Motor neuron (in vitro differentiated cells): ENCODE measurements around the gene DGCR6L. TPM values are rescaled to one million over a fixed set of nuclear protein-coding genes. Genes with fewer than 3 reads are reported as not detected.
A peak's percentile ranks its signal among the peaks of the same experiment; 100 is the strongest.

Experiments used
- ATAC-seq, 8 experiments: fragments of 200-7000 bp; cut with Tn5 transposase; replicated peaks in 6 of 8; 2 replicates each; pipeline ENCODE4 v1.8.0; 2021; ENCODE audit warnings: mild to moderate bottlenecking in 8 of 8, moderate library complexity in 8 of 8
- H3K27ac ChIP-seq, 2 donors: fragments of 250-450 bp; sonication (Bioruptor Pico); 2 replicates each; pipeline ENCODE4 v1.9.0; 2021; ENCODE audit warnings: antibody characterized with exemption in 2 of 2, mild to moderate bottlenecking in 2 of 2, moderate library complexity in 1 of 2
- H3K4me1 ChIP-seq, 2 donors: fragments of 250-450 bp; sonication (Bioruptor Pico); replicated peaks in 1 of 2; 2 replicates each; pipeline ENCODE4 v1.6.1; 2021; ENCODE audit warnings: antibody characterized with exemption in 2 of 2, mild to moderate bottlenecking in 2 of 2, moderate library complexity in 1 of 2
- H3K4me3 ChIP-seq, 5 donors: fragments of 250-450 bp; sonication (Bioruptor Pico); 2 replicates each; pipeline ENCODE4 v1.9.0; 2021; ENCODE audit warnings: antibody characterized with exemption in 5 of 5, mild to moderate bottlenecking in 5 of 5, moderate library complexity in 4 of 5
- WGBS, 10 experiments: fragments of 450-650 bp; shearing (Covaris generic); methylation state at CpG; one replicate each; pipeline ENCODE4 v1.0.0; 2022; 5-methylcytosine and 5-hydroxymethylcytosine counted together
- in situ Hi-C, 9 experiments: fragments of 400-800 bp; cut with MboI; loops; one replicate each; pipeline ENCODE4 v1.15.0; 2021; ENCODE audit warnings: low sequenced_read_pairs in 9 of 9, low pct_unique_long_range_greater_than_20kb in 2 of 9; ENCODE audit not compliant: unreplicated experiment in 9 of 9
- total RNA-seq, 8 experiments: library from RNA; unstranded; fragments of 300-600 nt; gene quantifications; 2 replicates each; pipeline versions ENCODE4 v1.2.3 to v1.2.4, GENCODE V29; 2022

Gene DGCR6L
- total RNA-seq, 8 experiments from 2014 or later = 31.4 to 62.4 (median 41.0) TPM

DNA sequence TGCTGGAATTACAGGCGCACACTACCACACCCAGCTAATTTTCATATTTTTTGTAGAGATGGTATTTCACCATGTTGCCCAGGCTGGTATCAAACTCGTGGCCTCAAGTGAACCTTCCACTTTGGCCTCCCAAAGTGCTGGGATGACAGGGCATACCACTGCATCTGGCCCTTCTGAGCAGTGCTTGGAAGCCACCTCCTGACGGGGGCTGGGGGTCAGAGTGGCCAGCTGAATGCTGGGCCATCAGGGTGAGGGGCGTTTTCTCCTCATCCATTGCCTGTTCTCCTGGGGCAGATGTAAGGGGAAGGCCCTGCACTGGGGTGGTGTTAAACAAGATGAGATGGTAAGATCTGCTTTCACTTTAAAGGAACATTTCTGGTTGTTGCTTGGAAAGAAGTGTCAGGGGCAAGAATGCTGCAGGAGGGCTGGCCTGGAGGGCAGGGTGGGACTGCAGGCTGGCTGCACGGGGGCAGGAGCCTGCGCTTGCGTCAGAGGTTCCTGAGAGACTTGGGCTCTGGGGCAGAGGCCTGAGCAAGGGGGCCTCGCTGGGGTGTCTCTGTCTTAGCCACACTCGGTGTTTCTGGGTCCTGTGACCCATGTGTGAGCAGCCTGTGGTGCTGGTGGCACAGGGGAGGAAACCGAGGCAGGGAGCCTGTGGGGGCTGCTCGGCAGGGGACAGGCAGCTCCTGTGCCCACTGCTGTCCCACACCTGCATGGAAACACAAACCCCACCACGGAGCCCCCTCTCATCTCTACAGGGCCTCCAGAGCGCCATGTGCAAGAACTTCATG is 17.2 kb downstream of the DGCR6L start:
- H3K27ac ChIP-seq = no peak overlapping the region
- H3K4me3 ChIP-seq = no peak overlapping the region
- WGBS, 10 experiments = 20 to 87% (median 69%) methylated on average over 1 to 8 of the region's 13 CpGs; no CpG with 5 or more reads in 2 of the 10 experiments
- ATAC-seq = no peak
- in situ Hi-C loops = no loop called here
- H3K4me1 ChIP-seq = peaks cover 3% of the 10 kb centered on the region in 2 donors

DNA sequence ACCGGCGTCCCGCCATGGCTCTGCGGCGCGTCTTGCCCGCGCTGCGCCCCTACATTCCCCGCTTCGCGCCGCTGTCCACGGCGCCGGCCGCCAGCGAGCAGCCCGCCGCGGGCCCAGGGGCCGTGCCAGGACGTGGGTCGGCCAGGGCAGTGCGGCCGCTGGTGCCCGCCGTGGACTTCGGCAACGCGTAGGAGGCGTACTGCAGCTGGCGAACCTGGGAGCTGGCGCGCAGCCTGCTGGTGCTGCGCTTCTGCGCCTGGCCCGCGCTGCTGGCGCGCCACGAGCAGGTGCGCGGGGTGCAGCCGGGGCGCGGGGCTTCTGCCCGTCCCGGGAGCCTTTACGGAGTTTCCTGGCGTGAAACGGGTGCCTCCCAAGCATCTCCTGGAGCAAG is 20.1 kb downstream of the DGCR6L start:
- Histone ChIP-seq H3K27ac (no peak overlapping the region), H3K4me3 (peak overlapping the region; percentile 33 to 50 (median 46)), H3K4me1 (peaks cover 3% of the 10 kb centered on the region in 2 donors)
- 0 to 2% (median 0%) methylated on average over 1 to 24 of the region's 52 CpGs; no CpG with 5 or more reads in 7 of the 10 experiments for WGBS, 10 experiments
- in situ Hi-C loops = loop anchor here in 3 of 9 experiments (10.0 to 25.0 kb wide), 2 partner anchors 137 to 145 kb away; partner anchors contain the start of gene CCDC188 (in 3 of the 3)
- peak in 5 of 8 experiments; percentile 10 to 49 (median 44) for ATAC-seq

DNA sequence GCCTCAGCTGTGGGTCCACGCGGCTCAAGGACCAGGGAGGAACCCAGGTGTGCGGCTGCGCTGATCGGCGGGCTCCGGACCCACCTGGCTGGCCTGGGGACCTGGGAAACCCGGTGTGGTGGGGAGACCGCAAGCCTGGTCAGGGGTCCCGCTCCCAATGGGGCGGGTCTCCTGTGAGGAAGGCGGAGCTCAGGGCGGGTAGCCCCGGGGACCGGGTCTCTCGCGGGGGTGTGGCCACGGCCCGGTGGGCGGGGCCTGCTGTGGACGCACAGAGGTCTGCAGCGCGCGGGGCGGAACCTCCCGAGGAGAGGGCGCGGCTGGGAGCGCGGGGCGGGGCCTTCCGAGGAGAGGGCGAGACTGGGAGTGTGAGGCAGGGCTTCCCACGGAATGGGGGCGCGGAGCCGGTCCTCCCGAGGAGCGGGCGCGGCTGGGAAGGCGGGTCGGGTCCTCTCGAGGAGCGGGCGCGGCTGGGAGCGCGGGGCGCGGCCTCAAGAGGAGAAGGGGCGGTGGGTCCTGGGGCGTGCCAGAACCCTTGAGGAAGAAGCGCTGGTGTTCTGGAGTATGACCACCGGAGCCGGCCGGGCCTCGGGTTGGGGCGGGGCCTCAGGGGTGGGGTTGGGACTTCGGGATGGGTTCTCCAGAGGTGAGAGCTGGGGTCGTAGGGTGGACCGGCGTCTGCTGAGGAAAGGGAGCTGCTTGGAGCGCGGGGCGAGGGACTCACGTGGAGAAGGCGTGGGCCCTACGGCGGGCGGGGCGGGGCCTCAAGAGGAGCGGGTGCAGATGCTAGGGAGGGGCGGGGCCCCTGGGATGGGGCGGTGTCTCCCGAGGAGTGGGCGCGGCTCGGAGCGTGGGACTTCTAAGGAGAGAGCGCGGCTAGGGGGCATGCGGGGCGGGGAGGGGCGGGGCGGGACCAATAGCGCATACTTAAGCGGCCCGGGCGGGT is 20.8 kb downstream of the DGCR6L start:
- in situ Hi-C loops = loop anchor here in 3 of 9 experiments (10.0 to 25.0 kb wide), 2 partner anchors 137 to 144 kb away; partner anchors contain the start of gene CCDC188 (in 3 of the 3)
- H3K27ac ChIP-seq = no peak overlapping the region
- peaks cover 3% of the 10 kb centered on the region in 2 donors for H3K4me1 ChIP-seq
- peak overlapping the region; percentile 33 to 50 (median 46) for H3K4me3 ChIP-seq
- WGBS, 10 experiments = no CpG with 5 or more reads among the region's 90 CpGs
- peak; percentile 80 to 86 (median 82) for ATAC-seq

DNA sequence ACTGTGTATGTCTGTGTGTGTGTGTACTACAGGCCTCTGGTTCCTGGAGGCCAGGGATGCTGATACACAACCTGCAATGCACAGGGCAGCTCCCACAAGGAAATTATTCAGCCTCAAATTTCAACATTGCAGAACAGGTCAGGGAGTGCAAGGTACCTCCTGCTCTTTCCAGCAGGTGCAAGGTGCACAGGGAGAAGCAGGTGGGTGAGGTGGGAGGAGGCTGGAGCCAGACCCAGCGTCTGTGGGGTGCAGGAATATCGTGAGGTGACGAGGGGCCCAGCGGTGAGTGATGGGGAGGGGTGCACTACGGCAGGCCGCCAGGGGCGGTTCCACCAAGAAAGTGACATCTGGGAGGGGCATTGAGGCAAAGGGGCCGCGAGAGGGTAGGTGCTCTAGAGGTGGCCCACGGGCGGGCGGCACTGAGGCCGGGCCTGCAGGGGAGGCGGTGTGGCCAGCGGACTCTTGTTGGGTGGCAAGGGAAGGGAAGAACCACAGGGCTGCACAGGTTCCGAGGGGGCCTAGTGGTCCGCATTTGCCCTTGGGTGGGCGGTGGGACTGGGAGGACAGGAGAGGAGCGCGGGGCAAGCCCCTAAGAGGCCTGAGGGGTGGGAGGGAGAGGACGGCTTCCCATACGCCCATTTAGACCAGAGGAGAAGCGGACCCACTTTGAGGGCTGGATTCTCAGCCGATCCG is 21.6 kb downstream of the DGCR6L start:
- H3K27ac ChIP-seq = no peak overlapping the region
- peak overlapping the region in 4 of 5 donors; percentile 33 to 50 (median 42) for H3K4me3 ChIP-seq
- WGBS, 10 experiments = 0 to 20% (median 0%) methylated on average over 1 to 2 of the region's 25 CpGs; no CpG with 5 or more reads in 7 of the 10 experiments
- H3K4me1 ChIP-seq = peaks cover 3% of the 10 kb centered on the region in 2 donors
- in situ Hi-C loops = loop anchor here in 3 of 9 experiments (10.0 to 25.0 kb wide), 2 partner anchors 136 to 143 kb away; partner anchors contain the start of gene CCDC188 (in 3 of the 3)
- no peak for ATAC-seq

DNA sequence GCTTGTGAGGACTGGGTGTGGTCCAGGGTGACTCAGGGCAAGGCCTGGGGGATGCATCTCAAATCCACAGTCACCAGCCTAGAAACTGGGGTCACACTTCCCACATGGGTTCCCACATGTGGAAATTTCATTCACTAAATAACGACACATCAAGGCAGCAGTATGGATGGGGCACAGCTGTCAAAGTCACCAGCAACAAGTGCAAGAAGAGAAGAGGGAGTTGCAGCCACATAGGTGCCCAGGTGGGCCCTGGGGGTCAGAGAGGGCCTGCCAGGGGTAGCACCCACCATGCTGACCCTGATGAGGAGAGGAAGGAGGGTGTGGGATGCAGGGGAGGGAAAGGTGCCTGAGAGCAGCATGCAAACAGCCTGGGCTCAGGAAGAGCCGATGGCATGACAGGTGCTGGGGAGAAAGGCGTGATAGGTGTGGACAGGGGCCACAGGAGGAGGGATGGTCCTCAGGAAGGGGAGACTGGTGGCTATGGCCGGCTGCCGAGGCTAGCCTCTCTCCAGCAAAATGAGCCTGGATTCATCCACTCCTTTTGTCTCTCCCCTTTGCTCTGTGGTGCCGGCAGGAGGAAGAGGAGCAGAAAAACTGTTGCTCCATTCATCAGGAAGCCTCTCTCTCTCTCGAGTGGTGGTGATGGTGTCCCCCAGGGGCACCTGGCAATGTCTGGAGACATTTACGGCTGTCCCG is 22.3 kb downstream of the DGCR6L start:
- H3K4me1 ChIP-seq = peaks cover 3% of the 10 kb centered on the region in 2 donors
- 50 to 72% (median 68%) methylated on average over 2 to 6 of the region's 9 CpGs; no CpG with 5 or more reads in 5 of the 10 experiments for WGBS, 10 experiments
- in situ Hi-C loops = loop anchor here in 3 of 9 experiments (10.0 to 25.0 kb wide), 2 partner anchors 135 to 143 kb away; partner anchors contain the start of gene CCDC188 (in 3 of the 3)
- H3K27ac ChIP-seq = no peak overlapping the region
- no peak overlapping the region for H3K4me3 ChIP-seq
- ATAC-seq = no peak

DNA sequence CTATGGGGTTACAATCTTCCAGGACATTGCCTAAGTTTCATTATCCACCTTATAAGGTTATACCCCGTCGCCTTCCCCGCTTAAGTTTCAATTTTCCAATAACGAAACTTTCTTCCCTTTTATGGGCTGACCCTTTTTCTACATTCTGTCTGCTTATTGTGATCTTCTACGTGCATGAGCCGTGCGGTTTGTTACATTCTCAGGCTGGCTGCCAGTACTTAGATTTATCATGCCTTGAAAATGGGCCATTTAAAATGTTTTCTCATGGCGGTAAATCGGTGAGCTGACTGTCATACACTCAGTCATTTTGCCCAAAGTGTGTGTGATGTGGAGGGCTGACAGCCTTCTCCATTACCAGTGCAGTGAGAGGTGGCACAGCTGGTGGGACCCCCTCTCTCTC is 23.3 kb downstream of the DGCR6L start:
- no peak overlapping the region for H3K4me3 ChIP-seq
- WGBS, 10 experiments = 53 to 93% (median 85%) methylated on average over 1 to 9 of the region's 9 CpGs
- in situ Hi-C loops = loop anchor here in 3 of 9 experiments (10.0 to 25.0 kb wide), 2 partner anchors 134 to 142 kb away; partner anchors contain the start of gene CCDC188 (in 3 of the 3)

DNA sequence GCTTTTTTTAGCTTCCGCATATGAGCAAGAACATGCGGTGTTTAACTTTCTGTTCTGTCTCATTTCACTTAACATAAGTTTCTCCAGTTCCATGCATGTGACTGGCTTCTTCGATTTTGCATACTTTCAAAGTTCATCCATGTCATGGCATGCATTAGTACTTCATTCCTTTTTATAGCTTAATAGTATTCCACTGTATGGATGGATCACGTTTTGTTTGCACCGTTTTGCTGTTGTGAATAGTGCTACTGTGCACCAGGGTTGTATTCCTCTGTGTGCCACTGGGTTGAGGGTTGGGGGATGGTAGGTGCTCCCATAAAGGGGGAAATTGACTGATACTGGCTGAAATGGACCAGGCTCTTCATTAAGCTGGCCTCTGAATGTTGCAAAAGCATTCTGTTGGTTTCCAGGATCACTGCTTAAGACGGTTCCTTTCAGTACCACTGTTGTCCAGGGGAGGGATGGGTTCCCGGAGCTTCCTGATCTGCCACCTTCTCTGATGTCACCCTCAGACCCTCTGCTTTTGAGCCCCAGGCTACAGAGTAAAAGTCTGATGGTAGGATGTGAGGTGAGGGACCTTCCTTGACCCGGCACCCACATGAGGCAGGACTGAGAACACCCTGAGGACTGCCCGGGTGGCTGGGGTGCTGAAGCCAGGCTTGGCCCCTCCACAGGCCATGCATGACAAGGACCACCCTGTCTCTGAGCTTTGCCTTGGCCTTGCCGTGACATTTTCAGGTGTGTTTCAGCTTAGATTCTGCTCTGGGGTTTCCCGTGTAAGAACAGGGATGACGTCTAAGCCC is 24.4 kb downstream of the DGCR6L start:
- 54 to 90% (median 73%) methylated on average over 2 to 7 of the region's 12 CpGs for WGBS, 10 experiments
- Histone ChIP-seq H3K4me3 (no peak overlapping the region), H3K4me1 (peaks cover 3 to 5% of the 10 kb centered on the region in 2 donors), H3K27ac (no peak overlapping the region)
- in situ Hi-C loops = loop anchor here in 3 of 9 experiments (10.0 to 25.0 kb wide), 2 partner anchors 133 to 141 kb away; partner anchors contain the start of gene CCDC188 (in 3 of the 3)
- ATAC-seq = no peak

More for the DNA sequence above, 23.3 kb downstream of the DGCR6L start:
- Histone ChIP-seq H3K4me1 (peaks cover 3 to 5% of the 10 kb centered on the region in 2 donors), H3K27ac (no peak overlapping the region)
- ATAC-seq = no peak

DNA sequence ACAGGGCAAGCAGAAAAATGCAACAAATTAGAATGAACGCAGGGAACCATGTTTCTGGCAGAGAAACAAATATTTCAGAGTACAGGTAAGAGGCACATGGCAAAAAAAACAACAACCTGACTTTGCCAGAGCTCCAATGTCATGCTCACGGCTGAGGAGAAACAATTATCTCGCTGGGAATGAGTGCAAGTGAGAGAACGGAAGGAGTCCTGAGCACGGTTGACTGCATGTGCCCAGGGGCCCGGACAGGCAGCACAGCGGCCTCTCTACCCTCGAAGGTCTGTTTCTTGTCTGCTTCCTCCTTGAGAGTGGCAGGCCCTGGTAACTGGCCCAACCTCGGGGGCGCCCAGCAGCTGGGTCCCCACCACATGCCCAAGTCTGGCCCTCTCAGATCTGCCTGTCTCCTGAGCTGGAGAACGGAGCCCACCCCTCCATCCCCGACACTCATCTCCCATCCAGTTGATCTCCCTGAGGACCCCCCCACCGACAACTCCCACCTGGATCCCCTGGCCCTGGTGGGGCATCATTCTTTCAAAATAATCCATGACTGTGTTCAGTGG is 27.1 kb downstream of the DGCR6L start:
- Histone ChIP-seq H3K27ac (no peak overlapping the region), H3K4me1 (peaks cover 9 to 16% of the 10 kb centered on the region in 2 donors), H3K4me3 (no peak overlapping the region)
- ATAC-seq = no peak
- in situ Hi-C loops = loop anchor here in 3 of 9 experiments (10.0 to 25.0 kb wide), 2 partner anchors 130 to 138 kb away; partner anchors contain the start of gene CCDC188 (in 3 of the 3)
- 40 to 100% (median 67%) methylated on average over 1 to 7 of the region's 13 CpGs; no CpG with 5 or more reads in 1 of the 10 experiments for WGBS, 10 experiments

DNA sequence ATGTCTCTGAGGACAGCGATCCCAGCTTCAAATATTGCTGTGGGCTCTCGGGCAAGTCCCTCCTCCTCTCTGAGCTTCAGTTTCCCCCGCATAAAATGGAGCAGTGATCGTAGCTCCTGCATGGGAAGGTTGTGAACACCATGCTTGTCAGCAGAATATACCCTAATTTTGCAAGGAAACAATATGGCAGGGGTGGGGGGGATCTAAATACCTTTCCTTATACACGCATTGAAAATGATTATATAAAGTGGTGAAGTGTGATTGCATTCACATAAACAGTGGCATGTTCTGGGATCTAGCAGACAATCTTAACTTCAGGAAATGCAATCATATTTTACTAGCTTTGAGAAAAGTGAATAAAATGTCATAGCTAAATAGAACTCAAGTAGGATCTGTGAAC is 27.8 kb downstream of the DGCR6L start:
- no peak for ATAC-seq
- Histone ChIP-seq H3K27ac (no peak overlapping the region), H3K4me1 (peaks cover 9 to 16% of the 10 kb centered on the region in 2 donors), H3K4me3 (no peak overlapping the region)
- 20 to 86% (median 61%) methylated on average over 1 to 5 of the region's 5 CpGs; no CpG with 5 or more reads in 3 of the 10 experiments for WGBS, 10 experiments
- in situ Hi-C loops = loop anchor here in 3 of 9 experiments (10.0 to 25.0 kb wide), 2 partner anchors 130 to 137 kb away; partner anchors contain the start of gene CCDC188 (in 3 of the 3)

DNA sequence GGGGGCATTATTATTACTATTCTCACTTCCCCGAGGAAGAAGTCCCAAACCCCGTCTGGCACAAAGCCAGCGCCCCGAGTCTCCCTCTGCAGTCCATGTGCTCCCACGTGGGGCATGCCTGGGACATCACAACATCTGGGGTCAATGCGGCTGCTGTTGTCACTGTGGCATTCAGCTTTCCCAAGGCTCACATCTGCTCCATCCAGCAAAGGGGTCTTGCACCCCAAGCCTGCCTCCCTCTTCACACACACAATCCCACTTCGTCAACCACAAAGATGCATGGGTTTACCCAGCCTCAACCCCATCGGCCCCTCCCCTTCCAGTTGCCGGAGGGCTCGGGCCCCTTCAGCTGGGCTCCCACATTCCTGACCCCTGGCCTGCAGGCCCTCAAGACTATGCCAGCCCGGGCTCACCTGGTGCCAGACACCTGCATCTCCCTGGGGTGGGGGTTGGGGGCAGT is 28.2 kb downstream of the DGCR6L start:
- Histone ChIP-seq H3K27ac (no peak overlapping the region), H3K4me1 (peaks cover 9 to 16% of the 10 kb centered on the region in 2 donors), H3K4me3 (no peak overlapping the region)
- in situ Hi-C loops = loop anchor here in 3 of 9 experiments (10.0 to 25.0 kb wide), 2 partner anchors 129 to 137 kb away; partner anchors contain the start of gene CCDC188 (in 3 of the 3)
- no peak for ATAC-seq
- WGBS, 10 experiments = 8 to 61% methylated on average over 3 of the region's 11 CpGs; no CpG with 5 or more reads in 8 of the 10 experiments
